Stomach (tissue), 4 donors: ENCODE measurements around the gene POLR2L.

Experiments used
- POLR2A ChIP-seq, 4 donors: fragments of 450-650 bp; IDR thresholded peaks; one replicate each; pipeline ENCODE4 v1.6.1; 2016; ENCODE audit warnings: antibody characterized with exemption in 4 of 4, control low read depth in 2 of 4, mild to moderate bottlenecking in 1 of 4, moderate library complexity in 1 of 4
- TF ChIP-seq, protein P1 (sequence below), 7 experiments: fragments of 450-650 bp in 4 of 7; fragments of 200-600 bp in 3 of 7; sonication (generic) in 3 of 7; IDR thresholded peaks; one replicate each; pipeline ENCODE4 v1.5.1; 2016 to 2019; ENCODE audit warnings: antibody characterized with exemption in 7 of 7, control low read depth in 2 of 7, mild to moderate bottlenecking in 1 of 7

DNA sequence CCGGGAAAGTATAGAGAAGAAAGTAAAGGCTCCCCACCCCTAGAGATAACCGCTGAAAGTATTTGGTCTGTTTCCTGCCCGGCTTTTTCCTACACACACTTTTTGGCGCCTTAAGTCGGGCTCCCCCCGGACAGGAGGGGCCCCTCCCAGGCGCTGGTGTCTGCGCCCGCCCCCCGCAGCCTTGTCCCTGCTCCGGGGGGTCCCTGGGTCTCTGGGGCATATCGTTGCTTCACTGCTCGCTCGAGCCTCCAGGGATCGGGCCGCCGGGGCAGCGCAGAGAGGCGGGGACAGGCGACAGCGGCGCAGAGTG is 15.5 kb downstream of the POLR2L start:
- TF ChIP-seq, protein P1, sequence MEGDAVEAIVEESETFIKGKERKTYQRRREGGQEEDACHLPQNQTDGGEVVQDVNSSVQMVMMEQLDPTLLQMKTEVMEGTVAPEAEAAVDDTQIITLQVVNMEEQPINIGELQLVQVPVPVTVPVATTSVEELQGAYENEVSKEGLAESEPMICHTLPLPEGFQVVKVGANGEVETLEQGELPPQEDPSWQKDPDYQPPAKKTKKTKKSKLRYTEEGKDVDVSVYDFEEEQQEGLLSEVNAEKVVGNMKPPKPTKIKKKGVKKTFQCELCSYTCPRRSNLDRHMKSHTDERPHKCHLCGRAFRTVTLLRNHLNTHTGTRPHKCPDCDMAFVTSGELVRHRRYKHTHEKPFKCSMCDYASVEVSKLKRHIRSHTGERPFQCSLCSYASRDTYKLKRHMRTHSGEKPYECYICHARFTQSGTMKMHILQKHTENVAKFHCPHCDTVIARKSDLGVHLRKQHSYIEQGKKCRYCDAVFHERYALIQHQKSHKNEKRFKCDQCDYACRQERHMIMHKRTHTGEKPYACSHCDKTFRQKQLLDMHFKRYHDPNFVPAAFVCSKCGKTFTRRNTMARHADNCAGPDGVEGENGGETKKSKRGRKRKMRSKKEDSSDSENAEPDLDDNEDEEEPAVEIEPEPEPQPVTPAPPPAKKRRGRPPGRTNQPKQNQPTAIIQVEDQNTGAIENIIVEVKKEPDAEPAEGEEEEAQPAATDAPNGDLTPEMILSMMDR (IDR thresholded peaks at IDR 0.05): no peak
- TF ChIP-seq POLR2A (IDR thresholded peaks at IDR 0.05): no peak
